Limb (tissue), 2 donors: Measurements from ENCODE around the gene NME8.

Source experiments
- DNase-seq, 2 donors: peaks; one replicate each; pipeline ENCODE4 v3.0.0-alpha.2; 2016; ENCODE audit errors: extremely low spot score in 2 of 2

NME8 gene

DNA sequence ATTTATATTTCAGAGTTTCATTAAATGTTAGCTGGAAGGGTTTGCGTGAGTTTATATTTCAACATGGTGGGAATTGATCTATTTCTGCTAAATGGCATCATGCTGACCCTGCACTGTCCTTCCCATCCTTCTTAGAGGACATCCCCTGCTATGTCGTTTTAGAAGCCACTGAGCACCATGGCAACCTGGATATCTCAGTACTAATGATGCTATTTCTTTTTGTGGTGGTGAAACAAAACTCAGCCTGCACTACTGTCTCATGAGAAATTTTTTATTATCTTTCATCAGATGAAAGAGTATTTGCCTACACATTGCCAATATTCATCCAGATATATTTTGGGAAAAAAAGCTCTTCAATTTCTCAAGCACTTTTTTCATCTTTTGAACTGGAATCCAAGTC lies 84.1 kb downstream of the NME8 start:
- no peak for DNase-seq

DNA sequence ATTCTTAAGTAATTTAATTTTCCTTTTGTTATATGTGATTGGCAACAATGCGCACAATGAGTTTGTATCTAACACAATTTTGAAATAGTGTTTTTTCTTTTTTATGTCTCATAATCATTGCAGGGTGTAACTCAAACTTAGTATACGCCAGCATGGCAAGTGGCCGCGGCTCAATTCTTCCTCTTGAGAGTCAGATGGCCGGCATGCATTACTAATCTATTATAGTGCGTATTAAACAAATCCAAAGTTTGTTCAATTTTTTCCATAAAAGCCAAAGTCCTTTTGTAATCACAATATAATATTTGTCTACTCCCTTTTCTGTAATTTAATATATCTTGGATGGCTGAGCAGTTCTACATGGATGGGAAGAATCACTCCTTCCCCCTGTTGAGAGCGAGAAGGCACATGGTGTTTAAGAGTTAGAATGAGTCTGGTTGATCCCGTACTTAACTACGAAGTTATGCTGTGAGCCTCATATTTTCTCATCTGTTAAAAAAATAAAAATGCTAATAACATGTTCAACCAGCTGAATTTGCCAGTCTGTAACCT lies 84.7 kb downstream of the NME8 start:
- no peak for DNase-seq

DNA sequence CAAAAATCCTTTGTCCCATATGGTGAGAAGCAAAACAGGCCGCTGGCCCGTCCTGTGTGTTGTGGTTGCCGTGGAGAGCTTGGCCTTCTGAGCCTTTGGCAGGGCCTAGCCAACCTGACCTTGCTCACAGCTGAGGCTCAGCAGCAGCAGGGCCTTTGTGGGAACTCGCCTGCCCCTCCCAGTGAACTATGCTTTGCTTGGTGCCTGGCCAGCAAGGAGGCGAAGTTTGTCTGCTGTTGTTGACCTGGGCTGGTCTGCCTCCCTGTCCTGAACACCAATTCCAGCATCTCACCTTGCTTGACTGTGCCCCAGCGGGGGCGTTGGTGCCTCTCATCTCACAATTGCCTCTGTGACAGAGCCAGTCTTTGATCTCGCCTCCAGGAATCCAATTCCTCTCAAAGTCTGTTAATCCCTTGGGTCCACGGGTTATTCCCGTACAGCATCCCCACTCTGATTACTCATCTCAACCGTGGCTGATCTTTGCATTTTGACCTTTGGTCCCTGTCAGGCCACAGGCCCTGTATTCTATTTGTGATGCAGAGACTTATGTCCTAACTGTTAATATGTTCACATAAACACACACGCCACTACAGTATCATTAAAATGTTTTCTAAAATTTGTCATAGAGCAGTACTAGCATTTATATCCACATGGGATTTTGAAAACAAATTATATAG lies 94.7 kb downstream of the NME8 start:
- peak; percentile 42 to 53 for DNase-seq

DNA sequence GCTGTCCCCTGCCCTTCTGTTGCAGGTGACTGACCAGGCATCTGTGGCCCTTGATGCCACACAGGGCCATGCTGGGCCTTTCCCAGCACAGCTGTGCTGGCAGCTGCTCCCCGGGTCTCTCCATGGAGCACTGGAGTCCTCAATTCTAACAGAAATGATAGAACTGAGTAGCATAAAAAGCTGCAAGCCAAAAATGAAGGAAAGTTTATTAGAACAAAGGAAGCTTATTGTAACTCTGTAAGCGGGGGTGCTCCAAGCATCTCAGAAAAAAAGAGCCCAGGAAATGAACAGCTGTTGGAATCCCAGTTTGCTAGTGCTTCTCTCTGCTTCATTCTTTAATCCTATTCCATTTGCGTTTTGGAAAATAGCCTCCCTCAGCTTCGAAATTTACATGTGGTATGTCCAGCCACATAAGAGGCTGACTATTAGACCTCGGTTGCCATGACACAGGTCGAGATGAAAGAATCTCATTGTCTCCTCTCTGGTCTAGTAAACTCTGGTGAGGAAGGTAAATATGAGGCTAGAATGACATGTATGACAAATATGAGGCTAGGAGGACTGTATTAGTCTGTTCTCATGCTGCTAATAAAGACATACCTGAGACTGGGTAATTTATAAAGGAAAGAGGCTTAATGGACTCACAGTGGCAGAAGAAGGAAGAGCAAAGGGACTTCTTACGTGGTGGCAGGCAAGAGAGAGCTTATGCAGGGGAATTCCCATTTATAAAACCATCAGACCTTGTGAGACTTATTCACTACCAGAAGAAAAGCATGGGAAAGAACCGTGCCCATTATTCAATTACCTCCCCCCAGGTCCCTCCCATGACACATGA lies 95.7 kb downstream of the NME8 start:
- peak in 1 of 2 donors; percentile 66 for DNase-seq

DNA sequence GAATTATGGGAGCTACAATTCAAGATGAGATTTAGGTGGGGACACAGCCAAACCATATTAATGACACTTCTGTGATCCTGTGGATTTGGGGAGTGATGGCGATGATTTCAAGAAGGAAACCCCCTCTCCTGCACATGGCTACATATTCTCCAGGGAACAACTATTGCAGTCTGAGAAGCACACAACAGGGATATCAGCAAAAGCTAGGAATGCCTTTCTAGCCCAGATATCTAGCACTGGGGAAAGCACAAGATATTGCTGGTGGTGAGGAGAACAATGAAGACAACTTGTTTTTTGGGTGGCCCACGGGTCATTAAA lies 96.3 kb downstream of the NME8 start:
- DNase-seq: no peak

DNA sequence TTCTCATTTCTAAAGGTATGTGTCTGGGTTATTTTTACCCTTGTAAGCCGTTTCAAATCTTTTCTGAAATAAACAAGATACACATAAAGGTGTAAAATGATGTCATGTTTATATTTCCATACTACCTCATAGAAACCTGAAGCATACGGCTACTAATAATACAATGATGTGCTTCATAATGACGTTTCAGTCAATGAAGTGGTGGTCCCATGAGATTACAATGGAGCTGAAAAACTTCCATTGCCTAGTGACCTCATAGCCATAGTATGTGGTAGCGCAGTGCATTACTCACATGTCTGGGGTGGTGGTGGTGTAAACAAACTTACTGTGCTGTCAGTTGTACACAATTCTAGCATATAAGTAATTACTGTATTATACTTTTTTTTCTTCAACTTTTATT lies 96.9 kb downstream of the NME8 start:
- DNase-seq: no peak

DNA sequence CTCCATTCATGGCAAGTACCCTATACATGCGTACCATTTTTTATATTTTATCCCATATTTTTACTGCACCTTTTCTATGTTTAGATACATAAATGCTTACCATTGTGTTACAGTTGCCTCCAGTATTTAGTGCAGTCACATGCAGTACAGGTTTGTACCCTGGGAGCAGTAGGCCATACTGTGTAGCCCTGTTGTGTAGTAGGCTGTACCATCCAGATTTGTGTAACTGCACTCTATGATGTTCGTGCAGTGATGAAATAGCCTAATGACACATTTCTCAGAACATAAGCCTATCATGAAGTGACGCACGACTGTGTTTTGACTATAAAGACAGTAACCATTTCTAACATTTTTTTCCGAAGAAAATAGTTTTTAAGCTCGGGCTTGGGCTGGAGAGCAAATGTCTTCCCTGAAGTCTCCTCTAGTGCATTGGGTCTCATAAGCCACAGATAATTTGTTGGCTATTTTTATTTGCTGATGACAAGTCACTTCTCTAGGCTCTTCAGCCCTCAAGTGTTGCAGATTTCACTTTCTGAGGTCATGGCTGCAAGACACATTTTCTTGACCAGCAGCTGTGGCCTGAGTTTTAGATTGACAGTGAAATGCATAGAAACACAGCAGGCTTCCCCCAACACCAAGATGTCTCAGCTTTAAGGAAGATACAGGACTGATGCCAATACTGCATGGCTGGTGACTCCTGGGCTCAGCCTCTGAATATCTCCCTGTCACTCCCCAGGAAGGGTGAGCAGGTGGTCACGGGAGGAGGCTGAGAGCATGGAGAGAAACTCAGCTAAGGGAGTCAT lies 98.9 kb downstream of the NME8 start:
- DNase-seq: no peak

DNA sequence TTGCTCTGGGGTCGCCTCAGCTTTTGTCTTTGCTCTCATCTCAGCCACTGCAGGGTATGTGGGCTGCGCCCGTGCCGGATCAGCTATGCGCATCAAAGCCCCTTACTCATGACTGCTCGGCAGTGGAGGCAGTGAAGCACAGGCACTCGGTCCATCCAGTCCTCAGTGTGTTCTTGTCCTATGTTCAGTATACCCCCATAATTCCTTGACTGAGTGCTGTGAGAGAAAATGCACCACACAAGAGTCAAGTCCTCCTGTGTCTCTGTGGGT lies 99.5 kb downstream of the NME8 start:
- DNase-seq: no peak
